COR-L47 (cell line): ENCODE data around the gene RPL4.
"Not testable (repeated sequence)": the region's sequence is repeated elsewhere in the genome, so short reads cannot be mapped to it uniquely, and the experiment has no call there.

Experiments used
- DNase-seq: peaks from one replicate; lab custom pipeline; 2025; lab: John Stamatoyannopoulos, UW

RPL4 gene

GRCh38 chr15:66504563-66505429 lies at the start of gene RPL4, which contains the start of gene ZWILCH:
RPL4 (minus strand) TSS chr15:66504855; CDS start chr15:66504790, 65 bp downstream.
ZWILCH (plus strand) TSS chr15:66505326; CDS start chr15:66505339, 13 bp downstream.
- DNase-seq, result peak; percentile 34

- DNase-seq, result no peak
Observed at GRCh38 chr15:66545255-66545654, 40.6 kb upstream of the RPL4 start.

DNA sequence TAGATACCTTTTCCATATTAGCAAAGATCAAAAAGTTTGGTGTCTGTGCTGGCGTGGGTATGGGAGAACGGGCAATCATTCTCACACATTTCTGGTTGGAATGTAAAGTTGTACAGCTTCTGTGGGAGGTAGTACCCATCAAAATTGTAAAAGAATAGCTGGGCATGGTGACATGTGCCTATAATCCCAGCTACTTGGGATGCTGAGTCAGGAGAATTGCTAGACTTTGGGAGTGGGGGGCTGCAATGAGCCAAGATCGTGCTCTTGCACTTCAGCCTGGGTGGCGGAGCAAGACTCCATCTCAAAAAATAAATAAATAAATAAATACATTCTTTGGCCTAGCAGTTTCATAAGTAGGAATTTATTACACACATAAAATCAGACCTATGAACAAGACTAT lies 38.2 kb upstream of the RPL4 start:
- DNase-seq, result no peak

- no peak for DNase-seq
Observed at GRCh38 chr15:66535056-66535455, 30.4 kb upstream of the RPL4 start.

DNA sequence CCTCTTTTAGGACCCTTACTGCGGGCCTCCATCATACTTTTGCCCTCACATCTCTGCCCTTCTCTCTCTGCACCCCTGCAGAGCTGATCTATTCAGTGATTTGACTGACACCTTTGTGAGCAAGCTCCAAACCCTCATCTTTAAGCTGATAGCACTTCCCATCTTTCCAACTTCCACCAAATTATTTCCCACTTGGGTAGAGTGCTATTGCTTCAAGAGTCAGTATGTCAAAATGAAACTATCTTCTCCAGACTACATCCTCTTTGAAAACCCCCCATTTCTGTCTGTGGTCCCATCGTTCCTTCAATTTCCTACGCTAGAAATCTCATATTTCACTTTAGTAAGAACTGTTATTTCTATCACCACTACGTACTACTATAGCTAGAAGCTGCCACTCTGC lies 20.2 kb upstream of the RPL4 start:
- no peak for DNase-seq

DNA sequence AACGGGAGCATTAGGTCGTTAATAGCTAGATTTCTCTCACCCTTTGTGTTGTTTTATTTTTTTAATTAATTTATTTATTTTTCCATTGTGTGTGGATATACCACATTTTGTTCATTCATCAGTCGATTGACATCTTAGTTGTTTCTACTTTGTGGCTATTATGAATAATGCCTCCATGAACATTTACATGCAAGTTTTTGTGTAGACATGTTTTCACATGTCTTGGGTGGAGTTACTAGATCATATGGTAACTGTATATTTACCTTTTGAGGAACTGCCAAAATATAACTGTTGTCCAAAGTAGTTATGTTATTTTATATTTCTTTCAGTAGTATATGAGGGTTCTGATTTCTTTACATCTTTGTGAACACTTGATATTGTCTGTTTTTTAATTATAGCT lies 19.3 kb upstream of the RPL4 start:
- no peak for DNase-seq

GRCh38 chr15:66515901-66516322 lies 11.3 kb upstream of the RPL4 start:
- no peak for DNase-seq

DNA sequence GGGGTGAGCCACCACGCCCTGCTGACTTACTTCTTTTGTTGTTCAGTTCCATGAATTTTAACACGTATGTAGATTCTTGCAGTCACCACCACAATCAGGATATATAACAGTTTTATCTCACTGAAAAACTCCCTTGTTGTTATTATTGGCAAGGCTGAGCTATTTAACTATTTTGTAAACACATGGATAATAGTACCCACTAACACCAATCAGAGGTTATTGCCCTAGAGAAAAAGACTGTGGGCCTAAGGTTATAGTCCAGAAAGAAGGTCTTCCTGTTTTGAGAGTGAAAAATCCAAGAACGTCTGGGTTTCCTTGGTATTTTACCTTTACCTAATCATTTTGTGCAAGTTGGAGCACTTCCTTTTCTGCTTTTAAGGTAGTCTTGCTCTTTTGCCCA lies 9.9 kb upstream of the RPL4 start:
- DNase-seq, result no peak

GRCh38 chr15:66508293-66508883 lies 3.7 kb upstream of the RPL4 start:
- DNase-seq, result no peak

- DNase-seq, result no peak
Observed at GRCh38 chr15:66505818-66506217, 1.2 kb upstream of the RPL4 start.

DNA sequence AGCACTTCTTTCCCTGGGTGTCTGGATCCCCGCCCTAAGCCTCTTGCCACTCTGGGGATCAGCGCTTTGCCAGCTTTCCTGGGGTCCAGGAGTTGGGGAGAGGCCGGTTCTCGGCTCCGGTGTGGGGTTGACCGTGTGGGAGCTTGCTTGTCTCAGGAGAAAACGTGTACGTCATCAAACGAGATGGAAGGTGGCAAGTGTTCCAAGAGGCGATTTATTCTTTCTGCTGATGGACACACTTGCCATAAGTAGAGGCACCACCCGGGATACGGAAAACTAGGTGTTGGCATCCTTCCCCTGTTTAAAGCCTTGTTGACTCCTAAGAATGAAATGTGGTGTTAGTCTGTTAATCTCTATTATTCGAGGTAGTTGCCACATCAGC lies 766 bp upstream of the RPL4 start:
- no peak for DNase-seq

GRCh38 chr15:66503780-66504562 lies 684 bp downstream of the RPL4 start:
- DNase-seq, result no peak

DNA sequence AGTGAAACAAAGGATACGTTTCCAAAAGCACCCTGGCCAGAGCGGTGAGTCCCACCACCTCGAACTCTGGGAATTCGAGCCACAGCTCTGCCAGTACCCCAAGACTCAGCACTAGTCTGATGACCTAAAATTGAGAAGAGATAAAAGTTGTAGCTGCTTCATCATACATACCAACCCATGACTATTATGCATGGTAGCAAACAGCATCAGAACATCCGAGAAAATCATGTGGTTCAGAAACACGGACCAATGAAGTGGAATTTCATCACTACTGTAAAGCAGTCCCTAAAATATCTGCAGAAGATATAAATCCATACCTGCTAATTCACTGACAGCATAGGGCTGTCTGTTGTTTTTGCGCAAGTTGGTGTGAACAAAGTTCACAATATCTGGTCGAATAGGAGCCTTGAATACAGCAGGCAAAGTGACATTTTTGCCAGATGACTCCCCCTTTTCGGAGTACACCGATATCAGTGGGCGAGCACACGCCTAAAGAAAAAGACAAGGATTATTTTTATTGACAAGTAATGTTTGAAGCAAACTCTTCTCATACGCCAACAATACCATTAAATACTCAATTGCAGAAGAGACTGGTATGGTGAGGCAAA lies 1.5 kb downstream of the RPL4 start:
- not testable (repeated sequence) for DNase-seq

- DNase-seq, result no peak
Observed at GRCh38 chr15:66502491-66502890, 2.2 kb downstream of the RPL4 start.

- DNase-seq, result not testable (repeated sequence)
Observed at GRCh38 chr15:66500346-66500745, 4.3 kb downstream of the RPL4 start.

DNA sequence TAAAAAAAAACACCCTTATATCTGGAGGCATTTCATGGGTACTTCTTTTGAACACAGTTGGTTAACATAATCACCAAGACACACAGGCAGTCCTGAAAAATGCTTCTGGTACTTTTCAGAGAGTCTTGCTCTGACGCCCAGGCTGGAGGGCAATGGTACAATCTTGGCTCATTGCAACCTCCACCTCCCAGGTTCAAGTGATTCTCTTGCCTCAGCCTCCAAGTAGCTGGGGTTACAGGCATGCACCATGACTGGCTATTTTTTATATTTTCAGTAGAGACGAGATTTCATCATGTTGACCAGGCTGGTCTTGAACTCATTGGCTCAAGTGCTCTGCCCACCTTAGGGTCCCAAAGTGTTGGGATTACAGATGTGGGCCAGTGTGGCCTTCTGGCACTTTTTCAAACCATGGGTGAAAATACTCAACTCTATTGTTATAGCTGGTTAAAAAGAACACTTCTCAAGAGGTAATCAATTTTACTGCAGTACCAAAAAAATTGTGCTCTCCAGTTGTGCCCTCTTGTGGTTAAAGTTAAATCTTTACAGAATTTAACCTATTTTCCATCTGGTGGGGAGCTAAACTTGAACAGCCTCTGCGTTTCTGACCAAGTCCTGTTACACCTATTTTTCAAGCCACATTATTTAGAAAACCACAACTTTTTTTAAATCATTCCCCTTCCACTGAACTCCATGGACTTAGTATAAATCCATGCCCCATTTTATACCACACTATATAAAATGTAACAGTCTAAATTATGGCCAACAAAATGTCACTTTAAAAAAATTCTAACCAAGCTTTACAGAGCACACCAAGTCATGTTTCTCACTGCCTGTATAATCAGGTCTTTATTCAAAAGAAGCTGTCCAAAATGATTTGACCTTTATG lies 5.9 kb downstream of the RPL4 start:
- no peak for DNase-seq

- peak; percentile 95 for DNase-seq
Observed at GRCh38 chr15:66497502-66498455, 6.9 kb downstream of the RPL4 start, which contains the start of gene SNAPC5. SNAPC5 (minus strand) TSS chr15:66497762; CDS start chr15:66497731, 31 bp downstream.

DNA sequence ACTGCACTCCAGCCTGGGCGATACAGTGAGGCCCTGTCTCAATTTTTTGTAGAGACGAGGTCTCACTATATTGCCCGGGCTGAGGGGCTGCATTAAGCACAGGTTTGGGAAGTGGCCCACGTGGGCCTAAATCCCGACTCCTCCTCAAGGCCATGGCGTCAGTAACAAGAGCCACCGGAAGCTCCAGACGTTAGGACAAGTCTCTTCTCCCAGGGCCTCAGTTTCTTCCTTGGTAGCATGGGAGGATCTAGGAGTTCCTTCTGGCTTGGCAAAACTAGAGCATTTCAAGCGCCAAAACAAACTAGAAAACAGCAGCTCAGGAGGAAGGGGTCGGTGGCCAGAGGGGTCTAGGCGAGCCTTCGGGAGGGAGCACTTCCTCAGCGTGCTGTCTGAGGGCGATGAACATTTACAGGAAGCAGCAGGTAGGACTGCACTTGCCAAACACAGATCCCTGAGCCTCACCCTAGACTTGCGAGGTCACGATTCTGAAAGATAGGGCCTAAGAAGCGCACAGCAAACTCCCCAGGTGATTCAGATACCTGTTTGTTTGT lies 7.6 kb downstream of the RPL4 start:
- no peak for DNase-seq

- no peak for DNase-seq
Observed at GRCh38 chr15:66494262-66494661, 10.4 kb downstream of the RPL4 start.

GRCh38 chr15:66491846-66492245 lies 12.8 kb downstream of the RPL4 start:
- no peak for DNase-seq
